Islet of Langerhans (tissue), 1 donor: ENCODE results near the gene ARMH1.
A peak's percentile ranks its signal among the peaks of the same experiment; 100 is the strongest.
"Not testable (repeated sequence)": the region's sequence is repeated elsewhere in the genome, so short reads cannot be mapped to it uniquely, and the experiment has no call there.

ENCODE experiments used
- FAIRE-seq: peaks from one replicate; lab custom pipeline; 2011; peaks lifted over from hg19 to GRCh38; lab: Jason Lieb, UNC

ARMH1 gene

GRCh38 chr1:44723496-44724295 lies 49.2 kb downstream of the ARMH1 start:
- FAIRE-seq, result no peak

- no peak for FAIRE-seq
Measured at GRCh38 chr1:44724296-44724954, 49.9 kb downstream of the ARMH1 start.

GRCh38 chr1:44724955-44725698 lies 50.6 kb downstream of the ARMH1 start:
- no peak for FAIRE-seq

GRCh38 chr1:44730741-44731512 lies 56.4 kb downstream of the ARMH1 start, which contains the start of gene RNU5D-1:
RNU5D-1 (minus strand) TSS chr1:44731170.
- peak; percentile 38 for FAIRE-seq

- no peak for FAIRE-seq
Measured at GRCh38 chr1:44733365-44733764, 58.9 kb downstream of the ARMH1 start.

- FAIRE-seq, result no peak
Measured at GRCh38 chr1:44733784-44734183, 59.3 kb downstream of the ARMH1 start.

GRCh38 chr1:44735992-44736391 lies 61.5 kb downstream of the ARMH1 start:
- no peak for FAIRE-seq

GRCh38 chr1:44738953-44739306 lies 64.4 kb downstream of the ARMH1 start:
- FAIRE-seq, result not testable (repeated sequence)

GRCh38 chr1:44739307-44740178 lies 65.0 kb downstream of the ARMH1 start, which contains the start of gene KIF2C:
KIF2C (plus strand) TSS chr1:44739837; CDS start chr1:44739933, 96 bp downstream.
- FAIRE-seq, result peak; percentile 79

GRCh38 chr1:44740179-44740617 lies 65.7 kb downstream of the ARMH1 start:
- FAIRE-seq, result no peak

- FAIRE-seq, result no peak
Measured at GRCh38 chr1:44743211-44743610, 68.7 kb downstream of the ARMH1 start.

- FAIRE-seq, result no peak
Measured at GRCh38 chr1:44747878-44748277, 73.4 kb downstream of the ARMH1 start.

- FAIRE-seq, result no peak
Measured at GRCh38 chr1:44757420-44757819, 82.9 kb downstream of the ARMH1 start.

GRCh38 chr1:44759077-44759476 lies 84.6 kb downstream of the ARMH1 start:
- no peak for FAIRE-seq

- no peak for FAIRE-seq
Measured at GRCh38 chr1:44760876-44761275, 86.4 kb downstream of the ARMH1 start.

- not testable (repeated sequence) for FAIRE-seq
Measured at GRCh38 chr1:44766421-44766820, 91.9 kb downstream of the ARMH1 start.
